HG02943 (cell line): ENCODE measurements around the gene FFAR1.

Experiments
- ATAC-seq: cut with Tn5 transposase; IDR thresholded peaks from one replicate; pipeline ENCODE4 v1.9.1; 2021; ENCODE audit warnings: mild to moderate bottlenecking, low read depth, moderate library complexity; ENCODE audit not compliant: unreplicated experiment

The FFAR1 gene, protein sequence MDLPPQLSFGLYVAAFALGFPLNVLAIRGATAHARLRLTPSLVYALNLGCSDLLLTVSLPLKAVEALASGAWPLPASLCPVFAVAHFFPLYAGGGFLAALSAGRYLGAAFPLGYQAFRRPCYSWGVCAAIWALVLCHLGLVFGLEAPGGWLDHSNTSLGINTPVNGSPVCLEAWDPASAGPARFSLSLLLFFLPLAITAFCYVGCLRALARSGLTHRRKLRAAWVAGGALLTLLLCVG (N-terminal part only)

DNA sequence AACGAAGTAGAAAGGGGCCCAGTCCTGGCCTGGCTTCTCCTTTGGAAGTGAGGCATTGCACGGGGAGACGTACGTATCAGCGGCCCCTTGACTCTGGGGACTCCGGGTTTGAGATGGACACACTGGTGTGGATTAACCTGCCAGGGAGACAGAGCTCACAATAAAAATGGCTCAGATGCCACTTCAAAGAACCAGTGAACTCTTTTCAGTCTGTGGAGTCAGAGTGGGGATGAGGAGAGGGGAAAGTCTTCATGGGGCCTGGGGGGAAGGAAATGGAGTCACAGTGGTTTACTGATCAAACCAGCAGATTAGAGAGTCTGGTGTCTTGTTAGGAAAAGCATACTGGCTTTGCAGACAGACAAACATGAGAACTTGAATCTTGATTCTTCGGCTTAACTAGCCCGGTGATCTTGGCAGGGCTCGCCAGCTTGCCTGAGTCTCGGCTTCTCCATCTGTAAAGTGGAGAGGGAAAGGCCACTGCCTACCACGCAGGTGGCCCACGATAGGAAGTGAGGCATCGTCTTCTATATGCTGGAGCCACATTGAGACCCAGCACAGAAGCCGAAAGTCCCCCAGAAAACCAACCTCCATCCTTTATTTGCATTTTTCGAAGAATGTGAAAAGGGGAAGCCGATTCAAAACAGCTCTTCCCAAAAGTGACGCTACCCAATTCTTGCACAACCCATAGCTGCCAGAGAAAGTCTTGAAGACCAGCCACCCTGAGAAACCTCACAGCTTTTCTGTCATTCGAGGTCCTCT lies at the start of gene FFAR1:
Gene FFAR1, plus strand, starts transcription at position 732 of the 759 bp plus-strand sequence. CDS start 3,650 bp downstream, outside the sequence.
- peak; percentile 47 for ATAC-seq

DNA sequence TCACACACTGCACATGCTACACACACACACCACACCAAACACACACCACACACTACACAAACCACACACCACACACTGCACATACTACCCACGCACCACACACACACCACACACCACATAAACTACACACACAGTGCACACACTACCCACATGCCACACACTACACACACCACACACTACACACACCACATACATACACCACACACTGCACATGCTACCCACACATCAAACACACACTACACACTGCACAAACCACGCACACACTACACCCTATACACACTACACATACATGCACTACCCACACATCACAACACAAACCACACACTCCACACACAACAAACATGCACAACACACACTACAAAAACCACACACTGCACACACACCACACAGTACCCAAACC lies 49.8 kb upstream of the FFAR1 start:
- no peak for ATAC-seq

DNA sequence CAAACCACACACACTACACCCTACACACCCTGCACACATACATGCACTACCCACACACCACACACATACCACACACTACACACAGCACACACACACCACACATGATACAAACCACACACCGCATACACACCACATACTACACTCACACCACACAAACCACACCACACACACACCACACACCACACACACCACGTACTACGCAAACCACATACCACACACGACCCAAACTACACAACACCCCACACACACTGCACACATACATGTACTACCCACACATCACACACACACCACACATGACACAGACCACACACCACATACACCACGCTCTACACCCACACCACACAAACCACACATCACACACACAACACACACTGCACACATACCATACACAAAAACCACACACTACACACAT lies 49.1 kb upstream of the FFAR1 start:
- no peak for ATAC-seq

DNA sequence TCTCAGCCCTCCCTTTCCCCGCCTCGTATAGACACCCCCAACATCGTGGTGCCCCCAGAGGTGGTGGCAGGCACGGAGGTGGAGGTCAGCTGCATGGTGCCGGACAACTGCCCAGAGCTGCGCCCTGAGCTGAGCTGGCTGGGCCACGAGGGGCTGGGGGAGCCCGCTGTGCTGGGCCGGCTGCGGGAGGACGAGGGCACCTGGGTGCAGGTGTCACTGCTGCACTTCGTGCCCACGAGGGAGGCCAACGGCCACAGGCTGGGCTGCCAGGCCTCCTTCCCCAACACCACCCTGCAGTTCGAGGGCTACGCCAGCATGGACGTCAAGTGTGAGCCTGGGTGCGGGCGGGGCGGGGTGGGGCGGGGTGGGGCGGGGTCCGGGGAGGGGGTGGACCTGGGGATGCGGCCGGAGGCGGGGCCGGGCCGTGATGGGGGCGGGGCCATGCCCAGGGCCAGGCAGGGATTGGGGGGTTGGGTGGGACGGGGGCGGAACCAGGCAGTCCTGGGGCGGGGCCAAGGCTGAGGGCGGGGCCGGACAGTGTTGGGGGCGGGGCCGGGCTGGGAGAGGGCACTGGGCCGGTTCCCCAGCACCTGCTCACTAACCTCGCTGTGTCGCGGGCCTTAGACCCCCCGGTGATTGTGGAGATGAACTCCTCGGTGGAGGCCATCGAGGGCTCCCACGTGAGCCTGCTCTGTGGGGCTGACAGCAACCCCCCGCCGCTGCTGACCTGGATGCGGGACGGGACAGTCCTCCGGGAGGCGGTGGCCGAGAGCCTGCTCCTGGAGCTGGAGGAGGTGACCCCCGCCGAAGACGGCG lies 48.0 kb upstream of the FFAR1 start:
- ATAC-seq, result no peak

DNA sequence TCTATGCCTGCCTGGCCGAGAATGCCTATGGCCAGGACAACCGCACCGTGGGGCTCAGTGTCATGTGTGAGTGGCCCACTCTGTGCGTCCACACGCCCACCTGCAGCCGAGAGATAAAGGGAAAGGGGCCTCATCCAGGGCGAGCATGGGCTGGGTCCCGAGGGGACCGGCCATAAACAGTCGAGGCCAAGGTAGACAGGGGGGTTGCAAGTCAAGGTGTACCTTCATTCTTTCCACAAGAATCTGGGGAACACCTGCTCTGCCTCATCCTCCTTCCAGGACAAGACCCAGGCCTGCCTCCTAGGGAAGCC lies 47.4 kb upstream of the FFAR1 start:
- no peak for ATAC-seq

DNA sequence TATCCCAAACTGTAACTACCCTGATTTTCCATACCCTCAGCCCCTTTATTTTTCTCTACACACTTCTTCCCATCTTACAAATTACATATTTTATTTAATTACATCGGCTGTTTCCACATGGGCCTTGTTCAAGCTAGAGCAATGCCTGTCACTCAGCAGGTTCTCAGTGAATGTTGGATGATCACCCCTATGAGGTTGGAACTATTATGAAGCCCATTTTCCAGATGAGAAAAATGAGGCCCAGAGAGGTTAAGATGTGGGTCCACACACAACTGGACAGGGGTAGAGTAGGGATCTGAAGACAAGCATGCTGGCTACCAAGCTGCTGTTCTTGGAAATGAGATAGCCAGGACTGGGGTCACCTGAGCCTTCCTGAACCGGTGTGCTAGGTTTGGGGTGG lies 45.7 kb upstream of the FFAR1 start:
- no peak for ATAC-seq

DNA sequence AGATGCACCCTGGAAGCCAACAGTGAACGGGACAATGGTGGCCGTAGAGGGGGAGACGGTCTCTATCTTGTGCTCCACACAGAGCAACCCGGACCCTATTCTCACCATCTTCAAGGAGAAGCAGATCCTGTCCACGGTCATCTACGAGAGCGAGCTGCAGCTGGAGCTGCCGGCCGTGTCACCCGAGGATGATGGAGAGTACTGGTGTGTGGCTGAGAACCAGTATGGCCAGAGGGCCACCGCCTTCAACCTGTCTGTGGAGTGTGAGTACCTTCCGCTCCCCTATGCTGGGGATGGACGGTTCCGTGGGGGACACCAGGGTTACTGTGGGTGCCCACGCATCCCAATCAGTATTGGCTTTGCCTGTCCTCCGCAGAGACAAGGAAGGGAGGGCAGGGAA lies 45.3 kb upstream of the FFAR1 start:
- ATAC-seq, result no peak

DNA sequence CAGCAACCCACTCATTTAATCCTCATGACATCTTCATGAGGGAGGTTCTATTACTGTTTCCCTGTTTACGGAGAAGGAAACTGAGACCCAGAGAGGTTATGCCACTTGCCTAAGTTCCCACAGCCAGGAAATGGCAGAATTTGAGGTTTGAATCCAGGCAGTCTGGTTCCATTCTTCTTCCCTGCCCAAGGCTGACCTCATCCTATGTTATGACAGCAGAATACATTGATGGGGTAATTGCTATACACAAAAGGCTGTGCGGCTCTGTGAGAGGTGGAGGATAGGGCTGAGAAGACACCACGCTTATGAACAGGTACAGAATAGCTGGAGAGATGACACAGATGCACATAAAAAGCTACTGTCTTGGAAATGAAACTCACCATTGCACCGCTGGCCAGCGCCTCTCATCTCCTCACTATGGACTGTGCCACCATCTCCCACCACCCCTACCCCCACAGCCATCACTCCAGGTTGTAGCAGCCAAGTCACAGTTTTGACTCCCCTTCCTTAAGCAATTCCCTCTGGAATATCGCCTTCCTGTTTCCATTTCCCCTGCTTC lies 44.3 kb upstream of the FFAR1 start:
- ATAC-seq, result no peak

DNA sequence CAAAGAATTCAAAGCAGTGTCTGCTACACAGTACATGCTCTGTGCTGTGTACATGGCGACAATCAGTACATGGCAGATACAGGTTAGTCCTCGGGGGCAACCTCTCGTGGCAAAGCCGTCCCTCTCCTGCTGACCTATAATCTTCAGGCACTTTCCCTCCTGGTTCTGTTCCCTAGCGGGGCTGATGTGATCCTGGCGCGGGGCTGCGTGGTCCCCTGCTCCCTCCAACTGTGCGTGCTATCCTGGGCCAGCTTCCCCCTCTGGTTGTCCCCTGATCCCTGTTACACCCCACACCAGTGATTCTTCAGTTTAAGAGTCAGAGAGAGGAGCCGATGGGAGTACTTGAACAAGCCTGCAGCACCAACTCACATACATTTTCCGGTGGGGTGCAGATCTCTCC lies 43.7 kb upstream of the FFAR1 start:
- no peak for ATAC-seq

DNA sequence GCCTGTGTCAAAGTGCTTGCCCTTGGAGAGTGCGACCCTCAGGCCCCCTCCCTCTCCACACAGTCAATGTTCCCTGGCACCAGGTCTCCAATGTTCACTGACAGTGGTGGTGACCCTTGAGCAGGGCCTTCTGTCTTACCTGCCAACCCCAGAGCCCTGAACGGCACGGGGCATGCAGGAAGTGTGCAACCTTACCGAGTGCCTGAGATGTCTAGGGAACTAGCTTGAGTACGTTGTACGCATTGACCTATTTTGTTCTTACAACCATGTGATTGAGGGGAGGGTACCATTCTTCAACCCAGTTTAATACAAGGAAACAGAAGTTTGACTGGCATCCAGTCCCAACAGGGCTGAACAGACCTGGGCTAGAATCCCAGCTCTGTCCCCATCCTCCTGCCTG lies 42.5 kb upstream of the FFAR1 start:
- ATAC-seq, result no peak

DNA sequence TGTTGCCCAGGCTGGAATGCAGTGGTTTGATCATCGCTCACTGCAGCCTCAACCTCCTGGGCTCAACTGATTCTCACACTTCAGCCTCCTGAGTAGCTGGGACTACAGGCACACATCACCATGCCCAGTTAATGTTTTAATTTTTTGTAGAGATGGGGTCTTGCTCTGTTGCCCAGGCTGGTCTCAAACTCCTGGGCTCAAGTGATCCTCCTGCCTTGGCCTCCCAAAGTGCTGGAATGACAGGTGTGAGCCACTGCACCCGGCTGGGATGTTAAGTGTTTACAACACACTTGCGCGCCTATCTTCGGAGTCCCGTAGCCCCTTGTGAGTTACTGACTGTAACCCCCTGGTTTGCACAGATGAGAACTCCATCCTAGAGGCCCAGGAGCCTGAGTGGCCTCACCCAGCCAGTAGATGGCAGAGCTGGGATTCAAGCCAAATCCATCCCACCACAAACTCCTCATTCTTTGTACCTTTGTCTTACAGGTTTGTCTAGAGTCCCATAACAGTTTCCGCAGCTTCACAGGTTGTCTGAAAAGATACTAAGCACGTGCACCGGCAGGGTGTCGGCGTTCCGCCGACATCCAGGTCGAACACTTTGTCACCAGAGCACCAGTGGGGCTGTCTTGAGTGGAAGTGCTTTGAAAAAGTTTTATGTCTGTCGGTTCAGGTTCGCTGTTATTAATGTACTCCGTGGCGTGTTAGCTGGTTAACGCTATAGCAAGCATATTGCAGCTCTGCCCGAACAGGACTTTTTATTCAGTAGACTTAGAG lies 41.0 kb upstream of the FFAR1 start:
- ATAC-seq, result no peak

DNA sequence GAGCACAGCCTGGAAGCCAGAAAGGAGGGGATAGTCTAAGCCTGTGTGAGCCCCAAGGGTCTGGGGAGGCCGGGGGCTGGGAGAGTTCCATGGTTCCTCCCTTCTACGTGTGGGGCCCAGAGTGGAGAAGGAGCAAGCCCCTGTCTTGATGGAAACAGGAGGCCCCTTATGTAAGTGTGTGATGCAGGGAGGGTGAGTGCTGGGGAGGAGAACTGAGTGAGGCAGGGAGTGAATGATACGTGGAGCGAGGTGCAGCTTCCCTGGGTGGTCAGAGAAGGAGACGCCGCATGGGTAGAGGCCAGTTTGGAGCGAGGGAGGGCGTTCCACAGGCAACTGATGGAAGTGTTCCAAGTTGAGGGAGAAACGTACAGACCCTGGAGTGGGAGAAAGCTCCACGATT lies 39.8 kb upstream of the FFAR1 start:
- ATAC-seq, result no peak

DNA sequence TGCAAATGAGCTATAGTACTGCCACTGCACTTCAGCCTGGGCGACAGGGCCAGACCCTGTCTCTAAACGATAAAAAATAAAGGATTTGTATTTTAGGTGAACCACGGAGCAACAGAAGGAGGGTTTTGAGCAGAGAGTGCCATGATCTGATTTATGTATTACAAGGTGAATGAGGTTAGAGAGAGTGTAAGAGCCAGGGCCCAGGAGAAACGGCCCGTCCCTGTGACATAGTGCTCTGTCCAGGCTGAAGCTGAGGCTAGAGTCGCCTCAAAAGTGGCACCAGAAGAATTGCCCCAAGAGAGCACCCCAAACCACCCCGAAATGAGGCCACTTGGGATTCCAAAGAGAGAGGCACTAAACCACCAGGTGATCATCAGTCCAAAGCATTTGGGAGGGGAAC lies 38.8 kb upstream of the FFAR1 start:
- no peak for ATAC-seq

DNA sequence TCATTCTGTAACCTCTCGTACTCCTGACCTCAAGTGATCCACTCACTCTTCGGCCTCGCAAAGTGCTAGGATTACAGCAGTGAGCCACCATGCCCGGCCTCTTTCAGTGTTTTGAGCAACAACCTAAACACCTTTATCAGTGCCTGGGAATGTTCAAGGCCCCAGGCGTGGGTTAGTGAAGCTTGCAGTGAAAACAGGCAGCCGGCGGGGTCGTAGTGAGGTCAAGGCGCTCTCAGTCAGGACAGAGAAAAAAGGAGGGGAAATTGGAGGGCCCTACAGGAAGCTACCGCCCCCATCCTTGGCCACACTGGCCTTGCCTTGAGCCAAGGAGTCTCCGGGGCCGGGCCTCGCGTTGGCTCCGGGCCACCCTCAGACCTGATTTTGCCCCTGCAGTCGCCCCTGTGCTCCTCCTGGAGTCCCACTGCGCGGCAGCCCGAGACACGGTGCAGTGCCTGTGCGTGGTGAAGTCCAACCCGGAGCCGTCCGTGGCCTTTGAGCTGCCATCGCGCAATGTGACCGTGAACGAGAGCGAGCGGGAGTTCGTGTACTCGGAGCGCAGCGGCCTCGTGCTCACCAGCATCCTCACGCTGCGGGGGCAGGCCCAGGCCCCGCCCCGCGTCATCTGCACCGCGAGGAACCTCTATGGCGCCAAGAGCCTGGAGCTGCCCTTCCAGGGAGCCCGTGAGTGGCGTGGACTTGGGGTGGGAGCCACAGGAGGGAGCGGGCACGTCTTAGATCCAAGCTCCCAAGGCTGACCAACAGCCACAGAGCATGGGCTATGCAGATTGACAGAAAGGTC lies 38.0 kb upstream of the FFAR1 start:
- no peak for ATAC-seq

DNA sequence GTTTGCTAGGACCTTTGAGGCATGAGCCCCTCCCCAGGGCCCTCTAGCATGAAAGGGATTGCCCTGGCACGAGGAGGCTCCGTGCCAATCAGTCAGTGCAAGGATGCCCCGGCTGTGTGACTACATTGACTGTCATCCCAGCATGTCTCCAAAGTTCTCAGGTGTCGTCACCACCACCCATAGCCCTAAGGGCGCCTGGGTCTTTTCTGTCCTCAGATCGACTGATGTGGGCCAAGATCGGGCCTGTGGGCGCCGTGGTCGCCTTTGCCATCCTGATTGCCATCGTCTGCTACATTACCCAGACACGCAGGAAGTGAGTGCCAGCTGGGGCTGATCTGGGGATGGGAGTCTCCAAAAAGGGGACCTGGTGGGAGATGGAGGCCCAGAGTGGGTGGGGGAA lies 37.4 kb upstream of the FFAR1 start:
- no peak for ATAC-seq

DNA sequence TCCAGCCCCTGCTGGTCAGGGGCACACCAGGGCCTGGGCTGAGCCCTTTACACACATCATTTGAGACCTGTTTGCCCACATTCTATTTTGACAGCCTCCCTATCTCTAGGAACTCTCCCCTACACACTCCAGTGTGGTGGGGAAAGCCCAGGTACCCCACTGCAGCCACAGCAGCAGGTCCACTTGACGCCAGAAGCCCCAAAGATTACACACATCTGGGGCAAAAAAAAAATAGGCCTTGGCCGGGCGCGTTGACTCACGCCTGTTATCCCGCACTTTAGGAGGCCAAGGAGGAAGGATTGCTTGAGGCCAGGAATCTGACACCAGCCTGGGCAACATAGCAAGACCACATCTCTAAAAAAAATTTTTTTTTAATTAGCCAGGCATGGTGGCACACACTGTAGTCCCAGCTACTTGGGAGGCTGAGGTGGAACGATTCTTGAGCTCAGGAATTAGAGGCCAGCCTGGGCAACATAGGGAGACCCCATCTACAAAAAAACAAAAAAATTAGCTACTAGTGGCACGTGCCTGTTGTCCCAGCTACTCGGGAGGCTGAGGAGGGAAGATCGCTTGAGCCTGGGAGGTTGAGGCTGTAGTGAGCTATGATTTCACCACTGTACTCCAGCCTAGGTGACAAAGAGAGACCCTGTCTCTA lies 36.8 kb upstream of the FFAR1 start:
- ATAC-seq, result no peak

DNA sequence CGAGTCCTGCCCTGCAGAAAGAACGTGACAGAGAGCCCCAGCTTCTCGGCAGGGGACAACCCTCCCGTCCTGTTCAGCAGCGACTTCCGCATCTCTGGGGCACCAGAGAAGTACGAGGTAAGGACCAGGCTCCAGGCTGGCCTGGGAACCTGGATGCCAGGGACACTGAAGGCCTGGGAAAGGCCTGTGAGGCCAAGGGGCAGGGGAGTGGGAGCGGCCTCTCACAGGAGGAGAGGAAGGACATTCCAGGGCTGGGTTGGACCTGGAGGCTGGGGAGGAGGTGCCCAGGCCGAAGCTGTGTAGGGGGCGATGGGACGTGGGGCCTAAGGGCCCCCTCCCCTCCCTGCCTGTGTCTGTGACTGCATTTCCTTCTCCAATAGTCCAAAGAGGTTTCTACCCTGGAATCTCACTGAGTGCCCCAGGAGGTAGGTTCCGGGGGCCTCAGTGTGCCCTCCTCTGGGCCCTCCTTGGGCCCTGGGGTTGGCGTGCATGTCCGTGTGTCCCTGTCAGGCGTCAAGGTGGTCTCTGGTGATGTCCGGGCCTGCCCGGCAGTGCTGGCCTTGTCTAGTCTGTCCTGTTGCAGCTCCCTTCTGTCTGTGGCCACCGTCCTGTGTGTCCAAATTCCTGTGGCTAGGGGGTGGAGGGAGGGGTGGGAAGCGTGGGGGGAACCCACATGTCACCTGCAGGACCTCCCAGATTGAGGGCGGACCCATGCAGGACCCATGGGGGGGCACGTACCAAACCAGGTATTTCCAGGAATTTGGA lies 35.6 kb upstream of the FFAR1 start:
- no peak for ATAC-seq

DNA sequence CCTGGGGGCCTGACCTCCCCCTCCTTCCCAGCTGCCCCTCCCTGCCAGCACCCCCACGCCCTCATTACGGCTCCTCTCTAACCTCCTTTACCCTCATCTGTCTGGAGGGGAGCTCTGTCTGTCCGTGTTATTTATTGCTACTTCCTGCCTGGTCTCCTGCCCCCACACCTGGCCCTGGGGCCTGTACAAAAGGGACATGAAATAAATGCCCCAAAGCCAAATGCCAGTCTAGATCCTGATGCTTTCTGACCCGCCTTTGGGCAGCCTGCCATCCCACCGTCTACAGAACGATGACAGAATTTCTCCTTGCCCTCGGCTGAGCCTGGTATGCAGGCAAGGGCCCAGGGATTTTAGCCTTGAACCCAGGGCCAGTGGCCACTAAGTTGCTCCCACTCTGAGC lies 34.1 kb upstream of the FFAR1 start:
- no peak for ATAC-seq

DNA sequence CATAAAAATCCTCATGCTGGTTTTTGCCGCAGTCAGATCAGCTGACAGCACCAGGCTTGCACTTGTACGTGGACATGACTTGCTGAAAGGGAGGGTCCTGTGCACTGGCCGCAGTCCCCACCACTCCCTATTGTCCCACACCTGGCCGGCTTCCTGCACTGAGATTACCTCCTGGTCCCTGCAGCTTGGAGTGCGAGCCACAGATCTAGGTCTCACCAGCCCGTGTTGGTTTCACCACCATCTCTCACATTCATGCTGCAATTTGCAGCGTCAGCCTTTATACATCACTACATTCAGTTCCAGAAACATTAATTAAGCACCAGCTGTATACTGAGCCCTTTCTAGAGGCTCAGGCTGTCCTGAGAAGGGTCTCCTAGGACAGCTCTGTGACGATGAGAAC lies 33.7 kb upstream of the FFAR1 start:
- ATAC-seq, result no peak
